Endothelial cell of umbilical vein (primary cell): ENCODE data around the gene INKA2.

Experiments used
- EZH2 ChIP-seq: IDR thresholded peaks from 2 replicates; pipeline ENCODE4 v1.6.1; 2012; ENCODE audit warnings: borderline replicate concordance, low read depth, mild to moderate bottlenecking, moderate library complexity, low read length, inconsistent platforms; ENCODE audit not compliant: severe bottlenecking
- MYC ChIP-seq: IDR thresholded peaks from one replicate; pipeline ENCODE4 v1.6.1; 2011; ENCODE audit warnings: mild to moderate bottlenecking, low read depth, low read length
- POLR2A ChIP-seq: IDR thresholded peaks from 2 replicates; pipeline ENCODE4 v1.6.1; 2012; ENCODE audit warnings: low read depth, mild to moderate bottlenecking, control low read depth, low read length
- TF ChIP-seq, protein P1 (sequence below): IDR thresholded peaks from 2 replicates; pipeline ENCODE4 v1.6.1; 2011; ENCODE audit not compliant: insufficient read depth, insufficient read length
- TF ChIP-seq, protein P2 (sequence below), 2 donors: IDR thresholded peaks; 1 replicate in 1 of 2; 2 replicates in 1 of 2; pipeline ENCODE4 v1.5.1; 2011; ENCODE audit warnings: low read length in 2 of 2, mild to moderate bottlenecking in 2 of 2, moderate library complexity in 2 of 2, control low read depth in 1 of 2, inconsistent platforms in 1 of 2, low read depth in 1 of 2; ENCODE audit not compliant: insufficient read depth in 1 of 2; ENCODE audit errors: extremely low read depth in 1 of 2

DNA sequence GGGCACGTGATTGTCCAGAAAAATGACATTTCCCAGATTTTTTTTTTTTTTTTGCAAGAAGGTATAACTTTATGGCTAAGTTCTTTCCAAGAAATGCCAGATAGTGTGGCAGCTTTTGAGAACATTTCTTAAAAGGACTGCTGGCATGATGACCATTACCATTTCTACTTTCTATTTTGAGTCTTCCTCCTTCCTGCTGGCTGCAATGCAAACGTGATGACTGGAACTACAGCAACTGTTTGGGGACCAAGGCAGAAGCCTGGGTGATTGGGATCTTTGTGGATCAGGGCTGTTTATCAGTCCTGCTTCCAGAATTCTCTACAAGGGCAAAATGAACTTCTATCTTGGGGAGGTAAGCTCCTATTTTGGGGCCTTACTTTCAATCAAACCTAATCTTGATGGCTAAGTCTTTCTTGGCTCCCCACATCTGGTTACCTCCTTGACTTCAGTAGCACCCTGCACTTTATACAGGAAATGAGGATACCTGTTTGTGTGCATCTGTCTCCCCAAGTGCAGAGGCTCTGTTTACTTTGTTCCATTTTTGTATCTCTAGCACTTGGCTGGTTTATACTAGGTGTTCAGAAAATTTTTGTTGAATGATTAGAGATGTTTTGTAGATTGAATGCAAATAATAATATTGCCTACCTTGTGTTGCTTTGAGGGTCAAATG is 12.8 kb upstream of the INKA2 start:
- TF ChIP-seq, protein P1, sequence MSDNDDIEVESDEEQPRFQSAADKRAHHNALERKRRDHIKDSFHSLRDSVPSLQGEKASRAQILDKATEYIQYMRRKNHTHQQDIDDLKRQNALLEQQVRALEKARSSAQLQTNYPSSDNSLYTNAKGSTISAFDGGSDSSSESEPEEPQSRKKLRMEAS, result no peak
- TF ChIP-seq, protein P2, sequence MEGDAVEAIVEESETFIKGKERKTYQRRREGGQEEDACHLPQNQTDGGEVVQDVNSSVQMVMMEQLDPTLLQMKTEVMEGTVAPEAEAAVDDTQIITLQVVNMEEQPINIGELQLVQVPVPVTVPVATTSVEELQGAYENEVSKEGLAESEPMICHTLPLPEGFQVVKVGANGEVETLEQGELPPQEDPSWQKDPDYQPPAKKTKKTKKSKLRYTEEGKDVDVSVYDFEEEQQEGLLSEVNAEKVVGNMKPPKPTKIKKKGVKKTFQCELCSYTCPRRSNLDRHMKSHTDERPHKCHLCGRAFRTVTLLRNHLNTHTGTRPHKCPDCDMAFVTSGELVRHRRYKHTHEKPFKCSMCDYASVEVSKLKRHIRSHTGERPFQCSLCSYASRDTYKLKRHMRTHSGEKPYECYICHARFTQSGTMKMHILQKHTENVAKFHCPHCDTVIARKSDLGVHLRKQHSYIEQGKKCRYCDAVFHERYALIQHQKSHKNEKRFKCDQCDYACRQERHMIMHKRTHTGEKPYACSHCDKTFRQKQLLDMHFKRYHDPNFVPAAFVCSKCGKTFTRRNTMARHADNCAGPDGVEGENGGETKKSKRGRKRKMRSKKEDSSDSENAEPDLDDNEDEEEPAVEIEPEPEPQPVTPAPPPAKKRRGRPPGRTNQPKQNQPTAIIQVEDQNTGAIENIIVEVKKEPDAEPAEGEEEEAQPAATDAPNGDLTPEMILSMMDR (IDR thresholded peaks at IDR 0.05; ENCODE audit: extremely low read depth in 1 of 2, insufficient read depth in 1 of 2, low read depth in 1 of 2, low read length in 2 of 2), result no peak
- TF ChIP-seq EZH2, result no peak
- TF ChIP-seq POLR2A, result no peak
- no peak for TF ChIP-seq MYC
